Glomerular visceral epithelial cell (primary cell): Measurements from ENCODE around the gene GJA3.
"Not testable (repeated sequence)": the region's sequence is repeated elsewhere in the genome, so short reads cannot be mapped to it uniquely, and the experiment has no call there.

Experiments used
- DNase-seq: peaks from one replicate; pipeline ENCODE4 v3.0.0-alpha.2; 2016; ENCODE audit errors: extremely low spot score

GJA3 gene

GRCh38 chr13:20182231-20182846 is 21.5 kb upstream of the GJA3 start:
- peak; percentile 75 for DNase-seq

GRCh38 chr13:20181188-20181587 is 20.3 kb upstream of the GJA3 start:
- no peak for DNase-seq

- no peak for DNase-seq
These were observed 17.3 kb upstream of the GJA3 start for GRCh38 chr13:20178156-20178555.

- no peak for DNase-seq
These were observed 16.4 kb upstream of the GJA3 start for GRCh38 chr13:20177049-20177831.

GRCh38 chr13:20175907-20176652 is 15.2 kb upstream of the GJA3 start:
- DNase-seq, result no peak

- DNase-seq, result no peak
These were observed 14.5 kb upstream of the GJA3 start for GRCh38 chr13:20175406-20175794.

GRCh38 chr13:20174656-20175405 is 14.0 kb upstream of the GJA3 start:
- DNase-seq, result peak; percentile 90

- DNase-seq, result no peak
These were observed 12.4 kb upstream of the GJA3 start for GRCh38 chr13:20173116-20173746.

GRCh38 chr13:20171364-20171763 is 10.5 kb upstream of the GJA3 start:
- no peak for DNase-seq

GRCh38 chr13:20170921-20171320 is 10.1 kb upstream of the GJA3 start:
- no peak for DNase-seq

- no peak for DNase-seq
These were observed 7.5 kb upstream of the GJA3 start for GRCh38 chr13:20168396-20168795.

GRCh38 chr13:20165417-20166257 is 4.8 kb upstream of the GJA3 start:
- no peak for DNase-seq

GRCh38 chr13:20161951-20162300 is 1.1 kb upstream of the GJA3 start:
- no peak for DNase-seq

- DNase-seq, result no peak
These were observed 561 bp upstream of the GJA3 start for GRCh38 chr13:20161275-20161950.

- no peak for DNase-seq
These were observed 1.1 kb downstream of the GJA3 start for GRCh38 chr13:20159646-20160305.

GRCh38 chr13:20157151-20157796 is 3.6 kb downstream of the GJA3 start:
- no peak for DNase-seq

- no peak for DNase-seq
These were observed 4.2 kb downstream of the GJA3 start for GRCh38 chr13:20156702-20157101.

- DNase-seq, result not testable (repeated sequence)
These were observed 7.6 kb downstream of the GJA3 start for GRCh38 chr13:20153290-20153689.

GRCh38 chr13:20151612-20152011 is 9.2 kb downstream of the GJA3 start:
- DNase-seq, result no peak
